SK-N-MC (cell line): ENCODE measurements around the gene CDK17.

ENCODE experiments used
- EZH2 ChIP-seq: fragments of 200-600 bp; sonication (generic); IDR thresholded peaks from one replicate; pipeline ENCODE4 v1.6.1; 2017; ENCODE audit warnings: antibody characterized with exemption
- FOXP2 ChIP-seq: optimal IDR thresholded peaks from 2 replicates; pipeline ENCODE3; 2011; ENCODE audit warnings: mild to moderate bottlenecking, moderate library complexity; ENCODE audit not compliant: insufficient read depth; ENCODE audit errors: extremely low read length, control extremely low read depth
- POLR2AphosphoS5 ChIP-seq: IDR thresholded peaks from 2 replicates; pipeline ENCODE4 v1.6.1; 2012; ENCODE audit warnings: mild to moderate bottlenecking, low read depth, low read length, borderline replicate concordance

- TF ChIP-seq EZH2 = no peak
- no peak for TF ChIP-seq POLR2AphosphoS5
- no peak for TF ChIP-seq FOXP2
These were observed 29.0 kb downstream of the CDK17 start for GRCh38 chr12:96371138-96371789.
